IMR-90 (cell line): Measurements from ENCODE around the gene HS2ST1. TPM values are rescaled to one million over a fixed set of nuclear protein-coding genes. Genes with fewer than 3 reads are reported as not detected.

Experiments used
- ATAC-seq: fragments of 200-7000 bp; cut with Tn5 transposase; 2 replicates; pipeline ENCODE4 v1.9.1; 2020; ENCODE audit warnings: low read depth, mild to moderate bottlenecking, moderate library complexity
- BruUV-seq: library from RNA; stranded (reverse); fragments of 400-500 nt; replicated peaks from 2 replicates; lab custom pipeline; 2021; lab: Mats Ljungman, UMichigan
- CTCF ChIA-PET: fragments of 300-600 bp; formaldehyde crosslinking; extraction: SDS; loops from one replicate; lab custom pipeline; 2021; ENCODE audit warnings: antibody characterized with exemption; lab: Yijun Ruan, JAX
- POLR2A ChIA-PET: fragments of 300-600 bp; sonication (Branson Sonifier 250); formaldehyde crosslinking; loops from one replicate; lab custom pipeline; 2022; ENCODE audit warnings: antibody characterized with exemption; ENCODE audit not compliant: unreplicated experiment; lab: Charles Lee
- DNase-seq: peaks from one replicate; pipeline ENCODE4 v3.0.0; 2013
- H2AFZ ChIP-seq: replicated peaks from 2 replicates; pipeline ENCODE3; 2013; ENCODE audit warnings: low read length, mild to moderate bottlenecking; ENCODE audit not compliant: poor library complexity
- H2AK5ac ChIP-seq: 2 replicates; pipeline ENCODE4 v1.6.1; 2013; ENCODE audit warnings: low read depth, low read length, inconsistent platforms
- H2AK9ac ChIP-seq: replicated peaks from 2 replicates; pipeline ENCODE3; 2013; ENCODE audit warnings: mild to moderate bottlenecking, low read depth, low read length, moderate library complexity; ENCODE audit not compliant: poor library complexity
- H2BK120ac ChIP-seq: 2 replicates; pipeline ENCODE4 v1.6.1; 2013; ENCODE audit warnings: low read depth, low read length, inconsistent platforms
- H2BK15ac ChIP-seq: 3 replicates; pipeline ENCODE4 v1.6.1; 2013; ENCODE audit warnings: low read depth, low read length, inconsistent platforms
- H2BK20ac ChIP-seq: 2 replicates; pipeline ENCODE4 v1.6.1; 2013; ENCODE audit warnings: low read depth, mild to moderate bottlenecking, inconsistent platforms, low read length, moderate library complexity
- H2BK5ac ChIP-seq: 2 replicates; pipeline ENCODE4 v1.6.1; 2013; ENCODE audit warnings: mild to moderate bottlenecking, low read depth, low read length, inconsistent platforms; ENCODE audit not compliant: poor library complexity, severe bottlenecking
- H3K14ac ChIP-seq: replicated peaks from 2 replicates; pipeline ENCODE4 v1.6.1; 2013; ENCODE audit warnings: low read depth, low read length, inconsistent platforms
- H3K18ac ChIP-seq: 2 replicates; pipeline ENCODE4 v1.6.1; 2013; ENCODE audit warnings: low read depth, low read length, control low read depth
- H3K23ac ChIP-seq: 2 replicates; pipeline ENCODE4 v1.6.1; 2013; ENCODE audit warnings: low read depth, low read length, inconsistent platforms
- H3K27ac ChIP-seq: 2 replicates; pipeline ENCODE4 v1.5.1; 2013; ENCODE audit warnings: mild to moderate bottlenecking, control low read depth, low read length; ENCODE audit not compliant: insufficient read depth
- H3K27me3 ChIP-seq: 2 replicates; pipeline ENCODE4 v1.6.1; 2013; ENCODE audit warnings: low read length; ENCODE audit not compliant: control insufficient read depth, insufficient read depth
- H3K36me3 ChIP-seq: 2 replicates; pipeline ENCODE4 v1.6.1; 2013; ENCODE audit warnings: low read length, mixed read lengths; ENCODE audit not compliant: control insufficient read depth, insufficient read depth
- H3K4ac ChIP-seq: 2 replicates; pipeline ENCODE4 v1.6.1; 2013; ENCODE audit warnings: low read depth, low read length, inconsistent platforms
- H3K4me1 ChIP-seq: 2 replicates; pipeline ENCODE4 v1.6.1; 2013; ENCODE audit warnings: low read length, mixed read lengths; ENCODE audit not compliant: control insufficient read depth, insufficient read depth
- H3K4me2 ChIP-seq: 2 replicates; pipeline ENCODE4 v1.6.1; 2013; ENCODE audit warnings: low read depth, mild to moderate bottlenecking, control low read depth, low read length, moderate library complexity
- H3K4me3 ChIP-seq: 2 replicates; pipeline ENCODE4 v1.5.1; 2013; ENCODE audit warnings: low read depth, mild to moderate bottlenecking, control low read depth, low read length, moderate library complexity; ENCODE audit not compliant: insufficient read depth
- H3K56ac ChIP-seq: 2 replicates; pipeline ENCODE4 v1.6.1; 2013; ENCODE audit warnings: low read length, inconsistent platforms; ENCODE audit not compliant: insufficient read depth; ENCODE audit errors: extremely low read depth
- H3K79me1 ChIP-seq, 2 experiments: 2 replicates each; pipeline ENCODE4 v1.6.1; 2013; ENCODE audit warnings: low read length in 2 of 2, inconsistent platforms in 1 of 2, low read depth in 1 of 2
- H3K9ac ChIP-seq: 2 replicates; pipeline ENCODE4 v1.6.1; 2013; ENCODE audit warnings: low read depth, low read length, control low read depth
- H3K9me1 ChIP-seq: 2 replicates; pipeline ENCODE4 v1.6.1; 2013; ENCODE audit warnings: low read length, inconsistent platforms; ENCODE audit not compliant: insufficient read depth
- H3K9me3 ChIP-seq: 2 replicates; pipeline ENCODE4 v1.6.1; 2013; ENCODE audit warnings: low read length; ENCODE audit not compliant: control insufficient read depth, insufficient read depth
- H4K20me1 ChIP-seq: 2 replicates; pipeline ENCODE4 v1.6.1; 2013; ENCODE audit warnings: low read length, inconsistent platforms; ENCODE audit not compliant: insufficient read depth
- H4K5ac ChIP-seq: 2 replicates; pipeline ENCODE4 v1.6.1; 2013; ENCODE audit warnings: mild to moderate bottlenecking, low read depth, low read length, control low read depth
- H4K8ac ChIP-seq, 2 experiments: 2 replicates each; pipeline ENCODE4 v1.6.1; 2013; ENCODE audit warnings: low read depth in 2 of 2, low read length in 2 of 2, control low read depth in 1 of 2, inconsistent platforms in 1 of 2
- H4K91ac ChIP-seq: 2 replicates; pipeline ENCODE4 v1.6.1; 2013; ENCODE audit warnings: low read depth, low read length, inconsistent platforms; ENCODE audit not compliant: insufficient read depth
- MAFK ChIP-seq: IDR thresholded peaks from 2 replicates; pipeline ENCODE4 v1.6.1; 2012; ENCODE audit warnings: low read depth, low read length, improper control_type of control experiment
- SMC3 ChIP-seq: fragments of 150-350 bp; IDR thresholded peaks from 2 replicates; pipeline ENCODE4 v1.6.1; 2016; ENCODE audit warnings: low read depth, mild to moderate bottlenecking, antibody characterized with exemption, low read length, moderate library complexity
- WGBS, 2 experiments: methylation state at CpG; one replicate each; pipeline versions ENCODE4 v1.1.5 to v1.1.7; 2013; ENCODE audit warnings: missing lambda C conversion rate in 2 of 2; ENCODE audit not compliant: insufficient read length in 1 of 2; ENCODE audit errors: extremely low coverage in 2 of 2; 5-methylcytosine and 5-hydroxymethylcytosine counted together
- dilution Hi-C: fragments of 300-500 bp; cut with HindIII; formaldehyde crosslinking; loops from one replicate; pipeline ENCODE4 v1.14.3; 2018; ENCODE audit warnings: low sequenced_read_pairs; ENCODE audit not compliant: unreplicated experiment
- in situ Hi-C: fragments of 300-500 bp; cut with MboI; formaldehyde crosslinking; loops from 3 replicates; pipeline ENCODE4 v1.14.3; 2019; ENCODE audit warnings: low sequenced_read_pairs, inconsistent platforms, mixed read lengths
- intact Hi-C: fragments of 100-400 bp; cut with micrococcal nuclease; formaldehyde crosslinking; loops from 2 replicates; pipeline ENCODE4 v1.10.0; 2022
- polyA plus RNA-seq, 3 experiments: library from polyadenylated mRNA; depleted of rRNA; stranded (reverse); fragments of >200 nt; gene quantifications; 2 replicates each; pipeline ENCODE4 v1.2.3, GENCODE V29; 2012; ENCODE audit warnings: low replicate concordance in 1 of 3
- total RNA-seq: library from RNA; depleted of rRNA; stranded (reverse); fragments of >200 nt; gene quantifications from 2 replicates; pipeline ENCODE4 v1.2.3, GENCODE V29; 2012

The HS2ST1 gene
- total and polyA plus RNA-seq, 2 of the 4 experiments (the other 2 are of a cell fraction) = 7.8 to 13.1 TPM

GRCh38 chr1:87092846-87093245, 178.4 kb downstream of the HS2ST1 start:
- Histone ChIP-seq H2AK9ac (no peak overlapping the region), H4K8ac (no peak overlapping the region), H4K5ac (no peak overlapping the region), H3K79me1 (no peaks in the 10 kb centered on the region), H3K9me1 (no peaks in the 10 kb centered on the region), H3K4ac (no peak overlapping the region), H4K91ac (no peak overlapping the region), H2AFZ (no peak overlapping the region), H2BK120ac (no peak overlapping the region), H3K4me2 (no peak overlapping the region), H3K9ac (no peak overlapping the region), H3K18ac (no peak overlapping the region), H3K27me3 (no peaks in the 10 kb centered on the region), H3K14ac (no peak overlapping the region), H3K56ac (no peak overlapping the region), H3K23ac (no peak overlapping the region), H3K4me1 (no peaks in the 10 kb centered on the region), H2BK5ac (no peak overlapping the region), H3K36me3 (no peaks in the 10 kb centered on the region), H2AK5ac (no peak overlapping the region), H3K27ac (no peak overlapping the region), H2BK20ac (no peak overlapping the region), H3K9me3 (no peaks in the 10 kb centered on the region), H4K20me1 (no peaks in the 10 kb centered on the region), H2BK15ac (no peak overlapping the region), H3K4me3 (no peak overlapping the region)
- POLR2A ChIA-PET = no interaction called here
- in situ Hi-C loops = loop anchor here (25.0 kb wide), 2 partner anchors 606 to 706 kb away; partner anchors contain the start of gene ODF2L
- no CpG with 5 or more reads among the region's 3 CpGs for WGBS, 2 experiments
- TF ChIP-seq MAFK (peak; percentile 85), SMC3 (no peak)
- DNase-seq (no peak), ATAC-seq (no peak)
- dilution Hi-C loops = no loop called here
- intact Hi-C loops = no loop called here
- CTCF ChIA-PET = no interaction called here
- BruUV-seq = no TSS peak
